Stimulated activated CD8-positive, alpha-beta memory T cell treated with anti-CD3 and anti-CD28 coated beads, Interleukin-12 subunit alpha, Interleukin-12 subunit beta, amount 100 ng/mL, for 24 hours (primary cell): ENCODE results near the gene DNAH1.
A peak's percentile ranks its signal among the peaks of the same experiment; 100 is the strongest.

Experiments used
- DNase-seq: peaks from one replicate; pipeline ENCODE4 v3.0.0-alpha.2; 2020; ENCODE audit errors: extremely low read depth

DNAH1 gene

DNA sequence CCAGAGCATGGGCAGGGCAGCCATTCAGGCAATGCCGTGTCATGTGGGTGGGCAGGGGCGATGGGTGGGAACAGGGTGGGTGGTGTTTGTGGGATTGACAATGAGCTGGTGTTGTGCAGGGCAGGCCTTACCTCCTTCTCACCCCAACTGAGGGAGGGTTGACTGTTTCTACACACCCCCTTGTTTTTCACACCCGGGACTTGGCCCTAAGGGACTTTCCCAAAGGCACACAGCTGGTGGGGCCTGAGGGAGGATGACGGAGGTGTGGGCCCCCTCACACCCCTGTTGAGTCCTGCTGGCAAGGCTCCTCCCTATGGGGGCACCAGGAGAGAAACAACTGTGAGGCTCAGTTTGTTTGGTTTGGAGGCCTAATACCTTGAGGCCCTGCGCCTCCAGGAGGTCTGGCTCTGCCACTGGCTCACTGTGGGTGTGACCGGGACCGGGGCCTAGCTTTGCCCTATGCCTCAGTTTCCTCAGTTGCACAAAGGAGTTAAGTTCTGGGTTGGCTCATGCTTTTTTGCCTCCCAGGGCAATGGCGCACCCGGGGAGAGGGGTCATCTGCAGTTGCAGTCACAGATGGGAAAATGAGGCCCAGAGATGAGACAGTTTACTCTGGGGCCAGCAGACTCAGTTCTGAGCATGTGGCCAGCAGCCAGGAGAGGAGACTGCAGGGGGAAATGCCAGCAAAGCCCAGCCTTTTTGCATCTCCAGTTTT is 5.1 kb upstream of the DNAH1 start:
- DNase-seq = peak; percentile 52

DNA sequence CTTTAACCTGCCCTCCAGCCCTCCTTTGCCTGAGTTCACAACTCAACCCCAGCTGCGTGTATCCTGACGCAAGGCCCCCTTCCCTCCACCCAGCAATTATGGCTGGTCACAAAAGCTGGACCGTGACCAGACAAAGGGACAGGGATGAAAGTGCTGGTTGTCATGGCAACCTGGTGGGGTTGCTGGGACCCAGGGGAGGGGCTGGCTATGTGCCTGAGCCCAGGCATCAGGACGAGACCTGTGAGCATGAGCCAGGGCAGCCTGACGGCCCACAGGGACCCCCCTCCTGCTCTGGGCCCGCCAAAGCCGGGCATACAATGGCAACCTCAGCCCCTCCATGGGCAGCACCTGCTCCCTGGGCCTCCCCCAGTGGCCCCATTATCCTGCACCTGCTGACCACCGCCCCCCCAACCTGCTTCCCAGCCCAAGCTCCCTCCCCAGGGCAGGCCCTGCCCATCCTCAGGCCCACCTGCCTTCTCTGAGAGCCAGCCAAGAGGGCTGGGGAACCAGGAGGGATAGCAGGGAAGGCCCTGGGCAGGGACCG is 4.5 kb upstream of the DNAH1 start:
- DNase-seq = no peak

DNA sequence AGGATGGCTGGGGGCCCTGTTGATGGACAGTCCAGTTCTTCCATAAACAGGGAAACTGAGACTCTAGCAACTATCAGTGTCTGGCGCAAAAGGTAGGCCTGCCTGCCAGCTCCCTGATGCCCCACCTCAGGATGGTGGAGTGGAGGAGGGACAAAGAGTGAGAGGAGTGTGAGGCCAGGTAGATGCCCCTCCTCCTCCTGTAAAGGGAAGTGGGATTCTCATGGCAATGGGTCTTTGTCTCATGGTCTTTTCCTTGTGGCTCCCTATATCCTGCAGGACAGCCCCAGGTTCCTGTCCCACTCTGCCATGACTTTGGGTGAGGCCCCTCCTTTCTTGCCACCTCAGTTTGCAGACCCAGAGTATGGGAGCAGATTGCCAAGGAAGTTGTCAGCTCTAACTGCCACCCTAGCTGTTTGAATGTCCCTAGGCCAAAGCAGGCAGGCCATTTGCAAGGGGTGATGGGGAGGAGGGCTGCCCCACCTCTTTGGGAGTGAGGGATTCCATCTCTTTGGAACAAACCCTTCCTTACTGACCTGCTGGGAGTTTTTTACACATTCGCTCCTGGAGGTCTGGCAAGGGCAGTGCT is 2.8 kb upstream of the DNAH1 start:
- DNase-seq = no peak

DNA sequence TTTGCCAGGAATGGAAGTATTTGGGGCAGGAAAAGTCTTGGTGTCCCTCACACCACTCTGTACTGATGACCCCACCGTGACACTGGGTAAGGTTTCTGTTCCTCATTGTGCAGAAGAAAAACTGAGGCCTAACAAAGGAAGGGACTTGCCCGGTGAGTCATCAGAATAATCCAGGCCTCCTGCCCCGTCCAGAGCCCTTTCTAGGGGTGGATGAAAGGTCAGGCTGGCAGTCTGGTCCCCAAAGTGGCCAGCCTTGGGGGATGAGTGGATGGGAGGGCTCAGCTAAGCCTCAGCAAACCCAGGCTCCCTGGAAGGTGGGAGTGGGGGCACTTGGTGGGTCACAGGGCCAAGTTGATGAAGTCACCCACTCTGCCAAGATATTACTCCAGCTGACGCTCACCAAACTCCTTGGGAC is 2.3 kb upstream of the DNAH1 start:
- DNase-seq = no peak

DNA sequence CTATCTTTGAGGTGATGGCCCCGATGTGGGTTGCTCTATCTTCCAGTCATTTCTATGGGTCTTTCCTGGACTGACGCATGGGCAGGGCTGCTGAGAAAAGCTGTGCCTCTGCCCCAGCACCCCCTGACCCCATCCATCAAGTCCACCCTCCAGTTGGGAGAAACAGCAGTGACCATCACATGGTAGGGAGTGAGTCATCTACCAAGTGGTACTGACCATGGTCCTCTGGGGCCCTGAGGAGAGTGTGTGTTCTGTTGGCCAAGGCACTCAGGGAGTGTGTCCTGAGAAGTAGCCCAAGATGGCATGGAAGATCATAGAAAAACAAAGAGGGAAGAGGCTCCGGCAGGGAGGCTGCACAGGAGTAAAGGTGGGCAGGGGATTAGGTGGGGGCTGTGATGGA is 1.6 kb upstream of the DNAH1 start:
- no peak for DNase-seq

DNA sequence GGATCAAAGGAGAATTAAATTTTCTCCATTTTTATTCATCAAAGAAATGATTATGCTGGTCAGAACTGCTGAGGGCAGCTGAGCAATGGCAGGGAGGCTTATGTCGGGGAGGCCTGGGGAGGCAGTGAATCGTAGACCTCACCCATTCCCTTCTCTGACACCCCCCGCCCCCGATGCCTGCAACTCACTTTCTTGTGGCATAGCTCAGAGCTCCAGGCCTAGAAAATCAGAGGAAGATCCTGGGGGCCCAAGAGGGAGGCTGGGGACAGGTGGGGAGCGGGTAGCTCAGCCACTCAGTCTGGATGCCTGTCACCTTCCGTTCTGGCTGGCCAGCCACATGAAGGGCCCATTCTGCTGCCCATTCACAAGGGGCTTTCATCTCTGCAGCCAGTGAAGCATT is 1.1 kb upstream of the DNAH1 start:
- DNase-seq = no peak

DNA sequence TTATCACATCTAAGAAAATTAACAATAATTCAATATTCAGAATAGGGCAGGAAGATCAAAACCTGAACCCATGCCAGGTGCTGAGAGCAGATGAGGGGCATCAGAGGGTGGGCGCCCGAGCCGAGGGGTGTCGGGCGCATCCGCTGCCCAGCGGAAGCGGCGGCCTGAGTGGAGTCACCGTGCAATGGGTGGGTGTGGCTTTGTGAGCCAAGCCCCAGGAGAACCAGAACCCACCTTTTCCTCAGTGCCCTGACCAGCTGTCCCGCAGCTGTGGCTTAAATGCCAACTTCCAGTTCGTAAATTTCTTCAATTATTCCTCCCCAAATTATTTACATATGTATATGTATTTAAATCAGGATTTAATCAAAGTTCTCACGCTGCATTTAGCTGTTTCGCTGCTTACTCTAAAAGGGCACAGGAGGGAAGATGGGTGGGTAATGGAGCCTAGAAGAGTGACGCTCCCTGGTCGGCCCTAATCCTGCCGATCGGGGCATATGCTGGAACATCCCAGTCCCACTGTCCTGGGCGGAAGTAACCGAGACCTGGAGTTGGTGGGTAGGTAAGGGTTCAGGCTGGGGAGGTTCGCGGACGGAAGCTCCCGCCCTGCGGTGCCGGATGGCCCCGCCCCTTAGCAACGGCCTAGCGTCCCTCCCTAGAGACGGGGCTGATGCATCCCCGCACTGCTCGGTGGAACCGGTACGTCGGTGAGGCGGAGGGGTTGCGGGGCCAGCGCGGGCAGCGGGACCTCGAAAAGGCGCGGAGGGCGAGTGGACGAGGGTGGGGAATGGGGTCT is 1.3 kb downstream of the DNAH1 start:
- peak; percentile 31 for DNase-seq

DNA sequence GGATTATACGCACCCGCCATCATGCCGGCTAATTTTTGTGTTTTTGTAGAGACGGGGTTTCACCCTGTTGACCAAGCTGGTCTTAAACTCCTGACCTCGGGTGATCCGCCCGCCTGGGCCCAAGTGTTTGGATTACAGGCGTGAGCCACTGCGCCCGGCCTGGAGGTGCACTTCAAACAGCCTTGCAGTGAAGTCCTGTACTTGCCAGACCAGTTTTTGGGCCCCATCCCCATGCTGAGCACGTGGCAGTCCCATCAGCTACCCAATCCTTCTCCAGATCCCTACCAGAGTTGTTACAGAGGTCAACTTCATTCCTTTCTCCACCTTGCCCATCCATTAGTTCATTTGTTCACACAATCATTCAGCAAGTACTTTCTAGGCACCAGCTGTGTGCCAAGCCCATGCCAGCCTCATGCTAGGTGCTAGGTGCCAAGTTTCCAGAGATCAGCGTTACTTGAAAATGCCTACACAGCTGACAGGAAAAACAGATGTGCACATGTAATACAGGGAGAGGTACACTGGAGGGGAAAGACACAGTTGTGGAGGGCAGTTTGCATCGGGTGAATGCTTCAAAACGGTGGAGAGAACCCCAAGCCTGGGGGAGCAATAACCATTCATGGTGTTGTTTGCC is 2.2 kb downstream of the DNAH1 start:
- DNase-seq = no peak

DNA sequence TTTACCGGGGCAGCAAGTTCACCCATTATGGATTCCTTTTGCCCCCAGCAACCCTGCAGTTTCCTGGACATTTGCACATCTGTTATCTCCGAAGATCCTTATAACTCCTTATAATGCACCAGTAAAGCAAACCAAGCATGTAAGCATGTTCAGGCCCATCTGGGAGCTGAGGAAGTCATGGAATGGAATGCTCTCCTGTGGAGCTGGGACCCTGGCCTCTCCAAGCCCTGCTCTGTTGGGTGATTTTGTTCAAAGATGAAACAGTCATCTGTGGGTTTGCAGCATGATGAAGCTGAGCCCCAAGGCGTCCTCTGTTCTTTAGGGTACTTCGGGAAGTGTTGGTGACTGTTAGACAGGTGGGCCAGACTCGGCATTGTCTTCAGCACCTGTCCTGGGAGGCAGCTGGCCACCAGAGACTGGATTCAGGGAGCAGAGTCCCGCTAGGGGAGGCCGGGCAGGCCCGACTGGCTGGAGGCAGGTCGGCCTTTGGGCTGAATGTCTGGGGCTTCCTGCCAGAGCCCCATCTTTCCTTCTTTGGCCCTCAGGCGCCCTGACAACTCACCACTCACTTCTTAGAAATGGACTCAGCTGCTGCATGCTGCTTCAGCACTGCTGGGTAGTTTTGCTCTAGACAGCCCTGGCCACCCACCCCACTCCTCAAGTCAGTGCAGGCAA is 3.9 kb downstream of the DNAH1 start:
- no peak for DNase-seq

DNA sequence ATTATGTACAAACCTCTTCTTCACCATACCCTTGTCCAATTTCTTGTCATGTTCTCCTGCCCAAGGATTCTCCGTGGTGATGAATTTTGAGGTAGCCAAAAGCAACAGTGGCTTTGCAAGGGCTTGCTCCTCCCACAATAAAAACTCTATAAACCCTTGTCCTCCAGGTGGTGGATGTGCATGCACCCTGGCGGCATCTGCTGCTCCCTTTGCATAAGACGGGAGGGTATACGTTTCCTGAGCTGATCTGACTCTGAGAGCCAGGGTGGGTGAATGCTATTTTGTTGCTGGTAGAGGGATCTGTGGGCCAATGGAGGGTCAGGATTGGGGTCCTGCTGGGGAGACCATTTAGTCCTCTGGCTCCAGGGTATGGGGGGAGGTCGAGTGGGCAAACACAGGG is 5.4 kb downstream of the DNAH1 start:
- no peak for DNase-seq

DNA sequence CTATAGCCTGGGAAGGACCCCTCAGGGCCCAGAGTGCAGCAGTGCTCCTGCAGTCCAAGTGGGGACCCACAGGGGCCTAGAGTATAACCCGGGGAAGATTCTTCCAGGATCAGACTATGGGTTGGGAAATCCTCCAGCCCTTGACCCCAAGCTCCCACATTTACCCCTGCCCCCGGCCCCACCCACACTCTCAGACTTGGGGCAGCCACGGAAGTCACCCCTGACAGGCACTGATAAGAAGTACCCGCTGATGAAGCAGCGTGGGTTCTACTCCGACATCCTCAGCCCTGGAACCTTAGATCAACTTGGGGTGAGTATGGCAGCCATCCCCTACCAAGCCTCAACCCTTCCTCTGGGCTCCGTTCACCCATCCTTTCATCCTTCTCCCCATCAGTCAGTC is 6.3 kb downstream of the DNAH1 start:
- no peak for DNase-seq

DNA sequence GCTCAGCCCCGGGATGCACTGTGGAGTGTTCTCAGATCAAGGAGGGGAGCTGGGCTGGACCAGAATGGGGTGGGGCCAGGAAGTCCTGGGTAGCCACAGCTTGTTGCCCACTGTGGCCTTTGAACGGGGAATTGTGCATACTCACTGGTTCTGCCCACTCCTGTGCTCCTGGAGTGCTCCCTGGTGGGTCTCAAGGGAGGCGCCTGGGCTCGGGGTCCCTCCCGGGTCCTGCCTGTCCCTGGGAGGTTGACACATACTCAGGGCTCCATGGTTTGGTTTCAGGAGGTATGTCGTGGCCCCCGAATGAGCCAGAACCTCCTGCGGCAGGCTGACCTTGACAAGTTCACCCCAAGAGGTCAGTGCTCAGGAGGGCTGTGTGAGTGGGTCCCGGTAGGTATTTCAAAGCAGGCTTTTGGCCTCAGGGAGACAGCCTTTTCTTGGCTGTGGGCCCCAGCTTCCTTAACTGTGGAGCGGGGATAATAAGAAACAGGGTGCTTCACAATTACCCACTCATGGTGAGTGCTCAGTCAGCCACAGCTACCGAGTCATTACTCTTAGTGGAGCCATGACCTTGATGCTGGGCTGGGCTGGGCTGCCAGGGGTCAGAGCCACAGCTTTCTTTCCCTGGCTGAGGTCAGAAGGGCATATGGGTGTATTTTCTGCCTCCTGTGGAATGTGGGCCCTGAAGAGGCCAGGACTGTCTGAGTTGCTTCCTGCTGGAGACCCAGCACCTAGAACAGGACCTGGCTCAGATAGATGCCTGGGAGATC is 7.6 kb downstream of the DNAH1 start:
- DNase-seq = no peak

DNA sequence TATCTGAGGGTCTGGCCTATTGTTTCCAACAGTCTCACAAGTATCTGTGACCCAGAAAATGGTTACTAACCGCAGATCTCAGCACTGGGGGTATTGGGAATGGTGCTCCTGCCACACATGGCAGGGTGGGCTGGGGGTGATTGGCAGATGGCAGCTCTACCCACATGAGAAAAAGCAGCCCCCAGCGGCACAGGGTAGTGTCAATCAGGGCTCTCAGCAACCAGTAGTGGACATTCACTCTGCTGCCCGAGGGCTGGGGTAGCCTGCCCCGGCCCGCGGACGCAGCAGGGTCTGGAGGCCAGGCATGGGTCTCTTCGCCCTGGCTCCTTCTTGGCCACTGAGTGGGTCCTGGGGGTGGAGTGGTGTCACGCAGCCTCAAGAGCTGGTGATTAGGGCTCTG is 8.6 kb downstream of the DNAH1 start:
- DNase-seq = no peak

DNA sequence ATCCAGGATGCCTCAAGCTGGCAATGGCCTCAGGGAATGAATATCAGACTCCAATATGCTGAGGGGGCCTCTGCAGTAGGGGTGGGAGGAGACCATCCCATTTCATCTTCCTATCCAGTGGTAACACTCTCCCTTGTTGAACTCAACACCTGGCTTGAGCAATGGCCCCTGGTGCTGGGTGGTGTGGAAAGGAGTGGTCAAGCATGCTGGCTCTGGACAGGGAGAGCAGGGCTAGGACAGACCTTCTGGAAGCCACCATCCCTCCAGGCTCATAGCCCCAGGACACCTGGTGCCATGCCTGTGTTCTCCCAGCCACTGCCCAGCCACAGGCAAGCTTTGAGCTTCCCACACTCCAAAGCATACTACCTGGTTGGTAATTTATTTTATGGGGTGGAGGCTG is 9.6 kb downstream of the DNAH1 start:
- no peak for DNase-seq

DNA sequence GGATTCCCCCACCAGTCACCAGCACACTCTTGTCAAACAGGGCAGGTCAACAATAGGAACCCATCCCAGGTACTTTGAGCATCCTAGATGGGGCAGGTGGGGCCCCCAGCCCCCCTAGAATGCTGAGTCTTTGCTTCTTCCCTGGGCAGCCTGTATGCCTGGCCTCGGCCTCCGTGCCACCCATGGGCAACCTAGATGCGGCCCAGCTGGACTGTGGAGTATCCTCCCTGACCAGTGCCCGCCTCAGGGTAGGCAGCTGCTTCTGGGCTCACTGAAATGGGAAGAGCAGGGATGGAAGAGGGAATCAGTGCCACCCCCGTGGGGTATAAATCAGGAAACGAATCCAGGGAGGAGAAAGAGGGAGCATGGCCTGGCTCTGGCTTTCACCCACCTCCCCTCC is 10.9 kb downstream of the DNAH1 start:
- DNase-seq = no peak

DNA sequence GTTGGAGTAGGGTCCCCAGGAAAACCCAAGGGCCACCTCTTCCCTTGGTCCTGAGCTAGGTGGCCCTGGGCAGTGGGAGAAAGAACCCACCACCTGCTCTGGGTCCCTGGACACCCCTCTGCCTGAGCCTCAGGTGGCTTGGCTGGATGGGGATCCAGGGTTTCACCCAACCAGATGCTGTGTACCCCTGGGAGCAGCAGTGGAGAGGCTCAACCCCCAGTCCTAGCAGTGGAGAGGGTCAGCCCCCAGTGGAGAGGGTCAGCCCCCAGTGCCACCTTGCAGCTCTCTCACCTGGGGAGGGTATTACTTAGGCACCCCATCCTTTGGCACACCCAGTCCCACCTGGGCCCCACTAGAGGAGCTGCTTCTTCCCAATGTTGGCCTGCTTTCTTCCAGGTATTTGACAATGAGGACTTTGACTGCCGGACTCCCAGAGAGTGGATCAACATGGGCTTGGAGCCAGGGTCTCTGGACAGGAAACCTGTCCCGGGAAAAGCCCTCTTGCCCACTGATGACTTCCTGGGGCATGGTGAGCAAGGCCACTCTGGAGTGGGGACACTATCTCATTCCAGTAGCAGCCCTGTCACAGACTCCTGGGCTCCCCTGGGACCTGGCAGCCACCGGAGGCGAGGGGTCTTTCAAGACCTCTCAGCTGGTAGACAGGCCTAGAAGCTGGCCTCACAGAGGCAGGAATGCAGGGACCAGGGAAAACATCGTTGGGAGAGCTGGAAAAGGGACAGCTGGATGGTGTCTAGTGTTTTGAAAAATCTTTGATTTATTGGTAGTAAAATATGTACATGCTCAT is 11.6 kb downstream of the DNAH1 start:
- DNase-seq = no peak

DNA sequence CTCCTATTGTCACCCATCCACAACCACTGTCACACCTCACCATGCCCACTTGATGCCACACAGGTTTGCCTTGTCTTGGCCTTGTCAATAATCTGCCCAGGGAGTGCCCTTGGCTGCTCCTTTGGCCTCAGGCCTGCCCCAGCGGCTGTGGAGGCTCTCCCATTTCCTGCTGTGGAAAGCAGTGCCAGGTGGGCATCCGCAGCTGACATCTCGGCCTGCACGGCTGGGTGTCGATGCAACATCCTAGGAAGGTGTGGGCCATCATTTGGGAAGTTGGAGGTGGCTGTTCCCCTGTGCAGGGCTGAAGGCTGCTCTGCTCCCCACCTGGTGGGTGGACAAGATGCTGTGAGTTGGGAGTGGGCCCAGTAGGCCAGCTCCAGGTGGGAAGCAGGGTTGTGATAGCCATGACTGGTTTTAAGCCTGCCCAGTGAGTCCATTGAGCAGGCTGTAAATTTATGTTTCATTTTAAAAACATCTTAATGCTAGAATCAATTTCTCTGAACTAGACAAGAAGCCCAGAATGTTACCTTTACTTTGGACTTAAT is 12.5 kb downstream of the DNAH1 start:
- no peak for DNase-seq

DNA sequence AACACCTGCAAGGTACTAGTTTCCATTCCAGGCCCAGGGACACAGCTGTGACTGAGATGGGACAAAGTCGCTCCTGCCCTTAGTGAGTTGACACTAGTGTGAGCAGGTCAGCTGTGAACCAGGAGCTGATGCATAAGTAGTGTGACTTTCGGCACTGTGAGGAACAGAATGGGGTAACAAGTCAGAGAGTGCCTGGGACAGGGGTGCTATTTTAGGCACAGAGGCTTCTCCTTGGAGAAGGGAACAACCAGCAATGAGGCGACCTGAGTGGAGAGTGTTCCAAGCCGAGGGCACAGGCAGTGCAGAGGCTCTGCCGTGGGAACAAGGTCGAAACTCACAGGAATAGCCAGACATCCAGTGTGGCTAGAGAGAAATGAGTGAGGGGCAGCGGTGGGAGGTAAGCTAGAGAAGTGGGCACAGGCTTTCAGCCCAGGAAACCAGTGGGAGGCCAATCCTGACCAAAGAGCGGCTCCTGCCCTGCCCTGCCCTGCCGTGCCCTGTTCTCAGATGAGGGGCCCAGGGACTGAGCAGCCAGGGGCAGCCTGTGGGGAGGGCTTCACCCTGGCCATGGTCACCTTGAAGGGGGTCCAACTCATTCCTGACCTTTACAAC is 14.2 kb downstream of the DNAH1 start:
- DNase-seq = no peak

DNA sequence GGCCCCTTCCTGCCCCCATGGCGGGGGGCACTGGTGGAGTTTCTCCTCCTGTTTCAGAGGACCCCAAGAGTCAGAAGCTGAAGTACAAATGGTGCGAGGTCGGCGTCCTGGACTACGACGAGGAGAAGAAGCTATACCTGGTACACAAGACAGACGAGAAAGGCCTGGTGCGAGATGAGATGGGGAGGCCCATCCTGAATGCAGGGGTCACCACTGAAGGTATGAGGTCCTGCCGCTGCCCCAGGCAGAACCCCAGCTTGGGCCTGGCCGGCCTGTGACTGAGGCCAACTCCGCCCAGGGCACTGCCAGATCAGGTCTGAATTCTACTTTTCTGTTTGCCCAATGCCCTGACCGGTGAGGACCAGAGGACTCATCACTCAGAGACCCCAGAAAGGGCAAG is 15.0 kb downstream of the DNAH1 start:
- no peak for DNase-seq
